A549 (cell line): ENCODE data around the gene YKT6.

Source experiments
- CEBPB ChIP-seq, 2 experiments: fragments of >200 bp in 1 of 2; sonication (Bioruptor Twin) in 1 of 2; formaldehyde crosslinking in 1 of 2; IDR thresholded peaks; 2 replicates each; pipeline ENCODE4 v1.6.1; 2012 to 2016
- CHD2 ChIP-seq: fragments of 150-350 bp; IDR thresholded peaks from 2 replicates; pipeline ENCODE4 v1.6.1; 2014; ENCODE audit warnings: low read length; ENCODE audit not compliant: partially characterized antibody
- PHF8 ChIP-seq: fragments of 200-600 bp; sonication (generic); IDR thresholded peaks from 2 replicates; pipeline ENCODE4 v1.6.1; 2016; ENCODE audit warnings: low read depth, mild to moderate bottlenecking, antibody characterized with exemption, moderate library complexity, borderline replicate concordance
- POLR2A ChIP-seq: IDR thresholded peaks from 2 replicates; pipeline ENCODE4 v1.6.1; 2012; ENCODE audit warnings: mild to moderate bottlenecking, low read length
- RAD21 ChIP-seq, 2 experiments: fragments of >200 bp in 1 of 2; sonication (Bioruptor Twin) in 1 of 2; formaldehyde crosslinking in 1 of 2; IDR thresholded peaks in 1 of 2; conservative IDR thresholded peaks in 1 of 2; 2 replicates in 1 of 2; 3 replicates in 1 of 2; pipeline ENCODE4 v1.6.1; 2012 to 2018; ENCODE audit warnings: inconsistent platforms in 1 of 2
- TF ChIP-seq, protein P1 (sequence below): fragments of >200 bp; sonication (Bioruptor Twin); formaldehyde crosslinking; IDR thresholded peaks from 3 replicates; pipeline ENCODE4 v1.5.1; 2016

DNA sequence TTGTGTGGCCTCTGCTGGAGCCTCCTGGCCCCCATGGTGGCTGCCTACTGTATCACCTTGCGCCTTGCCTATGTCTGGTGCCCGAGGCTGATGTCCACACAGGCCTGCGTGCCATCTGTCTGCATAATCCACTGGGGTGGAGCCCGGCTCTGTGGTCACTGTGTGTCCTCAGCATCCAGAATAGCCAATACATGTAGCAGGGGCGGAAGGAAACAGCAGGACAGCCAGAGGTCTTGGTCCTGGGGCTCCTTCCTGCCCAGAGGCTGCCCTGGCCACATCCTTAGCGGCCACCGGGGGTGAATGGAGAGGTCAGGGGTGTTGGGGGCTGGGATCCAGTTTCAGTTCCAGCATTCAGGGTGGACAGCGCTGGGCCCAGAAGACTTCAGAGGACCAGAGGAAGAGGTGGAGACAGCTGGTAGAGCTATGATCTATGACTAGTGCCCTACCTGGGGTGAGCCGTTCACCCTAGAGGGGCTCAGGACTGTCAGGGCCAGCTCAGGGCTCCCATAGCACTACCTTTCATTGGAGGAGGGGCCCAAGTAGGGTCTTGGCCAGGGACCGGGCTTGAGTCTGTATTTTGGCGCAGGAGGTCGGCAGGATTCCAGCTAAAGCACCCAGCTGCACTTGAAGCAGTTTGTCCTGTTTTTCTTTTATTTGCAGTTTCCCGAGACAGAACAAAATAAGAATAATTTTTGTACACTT, 15.9 kb downstream of the YKT6 start:
- TF ChIP-seq, protein P1, sequence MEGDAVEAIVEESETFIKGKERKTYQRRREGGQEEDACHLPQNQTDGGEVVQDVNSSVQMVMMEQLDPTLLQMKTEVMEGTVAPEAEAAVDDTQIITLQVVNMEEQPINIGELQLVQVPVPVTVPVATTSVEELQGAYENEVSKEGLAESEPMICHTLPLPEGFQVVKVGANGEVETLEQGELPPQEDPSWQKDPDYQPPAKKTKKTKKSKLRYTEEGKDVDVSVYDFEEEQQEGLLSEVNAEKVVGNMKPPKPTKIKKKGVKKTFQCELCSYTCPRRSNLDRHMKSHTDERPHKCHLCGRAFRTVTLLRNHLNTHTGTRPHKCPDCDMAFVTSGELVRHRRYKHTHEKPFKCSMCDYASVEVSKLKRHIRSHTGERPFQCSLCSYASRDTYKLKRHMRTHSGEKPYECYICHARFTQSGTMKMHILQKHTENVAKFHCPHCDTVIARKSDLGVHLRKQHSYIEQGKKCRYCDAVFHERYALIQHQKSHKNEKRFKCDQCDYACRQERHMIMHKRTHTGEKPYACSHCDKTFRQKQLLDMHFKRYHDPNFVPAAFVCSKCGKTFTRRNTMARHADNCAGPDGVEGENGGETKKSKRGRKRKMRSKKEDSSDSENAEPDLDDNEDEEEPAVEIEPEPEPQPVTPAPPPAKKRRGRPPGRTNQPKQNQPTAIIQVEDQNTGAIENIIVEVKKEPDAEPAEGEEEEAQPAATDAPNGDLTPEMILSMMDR, result no peak
- no peak for TF ChIP-seq POLR2A
- TF ChIP-seq CEBPB (IDR thresholded peaks at IDR 0.05), result no peak
- no peak for TF ChIP-seq PHF8
- no peak for TF ChIP-seq CHD2
- TF ChIP-seq RAD21 (conservative IDR thresholded peaks at IDR 0.05 in 1 of 2, IDR thresholded peaks at IDR 0.05 in 1 of 2), result no peak
